Left ventricle myocardium inferior (tissue), 1 donor: Measurements from ENCODE around the gene PFKL. TPM values are rescaled to one million over a fixed set of nuclear protein-coding genes. Genes with fewer than 3 reads are reported as not detected.

Experiments used
- DNase-seq: peaks from one replicate; pipeline ENCODE4 v3.0.0-alpha.2; 2020
- H3K27ac ChIP-seq: fragments of 200-600 bp; replicated peaks from 2 replicates; pipeline ENCODE4 v1.8.0; 2021
- H3K27me3 ChIP-seq: fragments of 200-600 bp; 2 replicates; pipeline ENCODE4 v1.8.0; 2021; ENCODE audit warnings: low read depth
- H3K36me3 ChIP-seq: fragments of 200-600 bp; 2 replicates; pipeline ENCODE4 v1.8.0; 2021
- H3K4me1 ChIP-seq: fragments of 200-600 bp; 2 replicates; pipeline ENCODE4 v1.8.0; 2021
- H3K4me3 ChIP-seq: fragments of 200-600 bp; 2 replicates; pipeline ENCODE4 v1.8.0; 2021; ENCODE audit warnings: mild to moderate bottlenecking, moderate library complexity
- H3K9me3 ChIP-seq: fragments of 200-600 bp; replicated peaks from 2 replicates; pipeline ENCODE4 v1.8.0; 2021
- intact Hi-C: fragments of 100-400 bp; cut with micrococcal nuclease; formaldehyde crosslinking; loops from one replicate; pipeline ENCODE4 v1.11.0; 2022
- total RNA-seq: library from RNA; stranded (reverse); fragmentation: NEBNext Ultra II Directional; extraction: Animal tissue kit (Norgen Biotek cat#: 25700); gene quantifications from one replicate; pipeline ENCODE4 v1.2.1, GENCODE V29; 2021
- TF ChIP-seq, protein P1 (sequence below): fragments of 200-600 bp; IDR thresholded peaks from 2 replicates; pipeline ENCODE4 v1.8.0; 2021; ENCODE audit warnings: antibody characterized with exemption, mild to moderate bottlenecking, borderline replicate concordance
- donor health status: DM: no; HTN: yes; CAD: no; lungs with severe emphysema.

PFKL gene
- total RNA-seq, 1 donor from 2014 or later = 47.7 TPM

DNA sequence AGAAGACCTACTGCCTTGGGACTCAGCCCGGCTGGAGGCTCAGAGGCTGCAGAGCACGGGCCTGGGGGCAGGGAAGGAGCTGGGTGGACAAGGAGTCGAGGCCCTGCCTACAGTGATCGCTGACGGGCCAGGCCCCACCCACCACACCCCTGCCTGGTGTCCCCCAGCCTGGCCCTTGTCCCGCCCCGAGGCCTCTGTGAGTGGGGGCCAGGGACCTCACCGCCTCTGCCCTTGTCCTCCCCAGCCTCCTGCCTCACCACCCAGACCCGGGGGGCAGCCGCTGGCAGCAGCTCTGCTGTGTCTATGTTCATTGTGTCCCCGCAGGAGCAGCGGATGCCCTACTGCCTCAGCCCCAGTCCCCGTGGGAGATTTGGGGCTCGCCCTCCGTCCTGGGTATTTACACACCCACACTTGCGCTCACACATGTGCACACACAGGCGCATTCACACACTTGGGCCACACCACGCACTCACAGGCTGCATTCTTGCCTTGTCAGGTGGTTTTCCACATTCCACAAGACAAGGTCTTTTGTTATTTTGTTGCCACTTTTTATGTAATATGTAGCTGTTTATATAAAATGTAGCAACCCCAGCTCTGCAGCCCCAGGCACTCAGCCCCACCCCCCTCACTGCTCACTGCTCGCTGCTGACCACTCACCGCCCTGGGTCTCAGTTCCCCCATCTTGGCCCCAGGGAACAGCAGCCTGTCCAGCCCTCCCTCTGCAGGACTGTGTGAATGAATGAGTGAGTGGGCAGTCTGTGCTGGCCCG, 7.3 kb downstream of the PFKL start:
- H3K4me1 ChIP-seq = peaks cover 40% of the 10 kb centered on the region
- H3K27ac ChIP-seq = no peak overlapping the region
- TF ChIP-seq, protein P1, sequence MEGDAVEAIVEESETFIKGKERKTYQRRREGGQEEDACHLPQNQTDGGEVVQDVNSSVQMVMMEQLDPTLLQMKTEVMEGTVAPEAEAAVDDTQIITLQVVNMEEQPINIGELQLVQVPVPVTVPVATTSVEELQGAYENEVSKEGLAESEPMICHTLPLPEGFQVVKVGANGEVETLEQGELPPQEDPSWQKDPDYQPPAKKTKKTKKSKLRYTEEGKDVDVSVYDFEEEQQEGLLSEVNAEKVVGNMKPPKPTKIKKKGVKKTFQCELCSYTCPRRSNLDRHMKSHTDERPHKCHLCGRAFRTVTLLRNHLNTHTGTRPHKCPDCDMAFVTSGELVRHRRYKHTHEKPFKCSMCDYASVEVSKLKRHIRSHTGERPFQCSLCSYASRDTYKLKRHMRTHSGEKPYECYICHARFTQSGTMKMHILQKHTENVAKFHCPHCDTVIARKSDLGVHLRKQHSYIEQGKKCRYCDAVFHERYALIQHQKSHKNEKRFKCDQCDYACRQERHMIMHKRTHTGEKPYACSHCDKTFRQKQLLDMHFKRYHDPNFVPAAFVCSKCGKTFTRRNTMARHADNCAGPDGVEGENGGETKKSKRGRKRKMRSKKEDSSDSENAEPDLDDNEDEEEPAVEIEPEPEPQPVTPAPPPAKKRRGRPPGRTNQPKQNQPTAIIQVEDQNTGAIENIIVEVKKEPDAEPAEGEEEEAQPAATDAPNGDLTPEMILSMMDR = no peak
- H3K36me3 ChIP-seq = peaks cover 40% of the 10 kb centered on the region
- H3K4me3 ChIP-seq = no peak overlapping the region
- intact Hi-C loops = no loop called here
- no peaks in the 10 kb centered on the region for H3K27me3 ChIP-seq
- no peaks in the 10 kb centered on the region for H3K9me3 ChIP-seq
- DNase-seq = no peak

DNA sequence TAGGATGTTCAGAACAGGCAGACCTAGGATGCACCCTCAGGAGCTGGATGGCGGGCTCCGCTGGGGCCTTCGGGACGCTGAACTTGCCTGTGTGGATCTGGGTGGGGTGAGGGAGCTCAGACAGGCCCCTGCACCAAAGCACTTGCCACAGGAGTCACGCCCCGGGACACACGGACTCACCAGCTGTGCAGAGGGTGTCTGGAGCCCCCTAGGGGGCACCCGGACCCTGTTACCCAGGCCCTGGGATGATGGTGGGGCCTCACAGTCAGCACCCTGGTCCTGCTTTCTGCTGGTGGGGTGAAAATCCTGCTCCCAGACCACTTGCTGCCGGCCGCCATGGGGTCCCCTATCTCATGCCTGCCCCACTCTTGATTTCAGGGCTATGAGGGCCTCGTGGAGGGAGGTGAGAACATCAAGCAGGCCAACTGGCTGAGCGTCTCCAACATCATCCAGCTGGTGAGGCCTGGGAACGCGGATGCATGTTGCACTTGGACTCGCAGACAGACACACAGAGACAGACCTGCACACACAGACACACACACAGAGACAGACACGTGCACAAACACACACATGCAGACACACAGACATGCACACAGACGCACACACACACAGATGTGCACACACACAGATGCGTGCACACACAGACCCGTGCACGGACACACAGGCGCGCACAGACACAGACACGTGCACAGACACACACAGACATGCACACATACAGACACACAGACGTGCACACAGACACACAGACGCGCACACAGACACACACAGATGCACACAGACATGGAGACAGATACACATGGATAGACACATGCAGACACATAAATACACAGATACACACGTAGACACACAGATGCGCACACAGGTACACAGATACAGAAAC, 11.0 kb downstream of the PFKL start:
- no peak for DNase-seq
- Histone ChIP-seq H3K4me3 (no peak overlapping the region), H3K9me3 (no peaks in the 10 kb centered on the region), H3K4me1 (peaks cover 4% of the 10 kb centered on the region), H3K27me3 (no peaks in the 10 kb centered on the region), H3K27ac (no peak overlapping the region), H3K36me3 (peaks cover 74% of the 10 kb centered on the region)
- intact Hi-C loops = no loop called here
- TF ChIP-seq, protein P1 = no peak

GRCh38 chr21:44312089-44312488, 12.2 kb downstream of the PFKL start:
- Histone ChIP-seq H3K4me3 (no peak overlapping the region), H3K27ac (no peak overlapping the region), H3K27me3 (no peaks in the 10 kb centered on the region), H3K36me3 (peaks cover 78% of the 10 kb centered on the region), H3K4me1 (no peaks in the 10 kb centered on the region), H3K9me3 (no peaks in the 10 kb centered on the region)
- TF ChIP-seq, protein P1 = no peak
- DNase-seq = no peak
- intact Hi-C loops = no loop called here

DNA sequence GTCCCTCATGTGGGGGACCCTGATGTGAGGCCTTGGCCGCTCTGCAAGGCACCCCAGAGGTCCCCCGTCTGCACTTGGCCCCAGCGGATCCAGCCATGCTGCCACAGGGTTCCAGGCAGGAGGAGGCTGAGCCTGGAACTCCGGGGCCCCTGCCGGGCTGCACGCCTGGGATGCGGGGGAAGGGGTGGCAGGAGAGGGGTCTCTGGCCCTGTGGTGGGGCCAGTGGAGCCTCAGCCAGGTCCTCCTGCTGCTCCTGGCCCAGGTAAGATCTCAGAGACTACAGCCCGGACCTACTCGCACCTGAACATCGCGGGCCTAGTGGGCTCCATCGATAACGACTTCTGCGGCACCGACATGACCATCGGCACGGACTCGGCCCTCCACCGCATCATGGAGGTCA, 12.9 kb downstream of the PFKL start:
- no peak for DNase-seq
- H3K36me3 ChIP-seq = peaks cover 78% of the 10 kb centered on the region
- intact Hi-C loops = no loop called here
- no peak overlapping the region for H3K27ac ChIP-seq
- no peak overlapping the region for H3K4me3 ChIP-seq
- H3K27me3 ChIP-seq = no peaks in the 10 kb centered on the region
- H3K4me1 ChIP-seq = no peaks in the 10 kb centered on the region
- no peaks in the 10 kb centered on the region for H3K9me3 ChIP-seq
- TF ChIP-seq, protein P1 = no peak

DNA sequence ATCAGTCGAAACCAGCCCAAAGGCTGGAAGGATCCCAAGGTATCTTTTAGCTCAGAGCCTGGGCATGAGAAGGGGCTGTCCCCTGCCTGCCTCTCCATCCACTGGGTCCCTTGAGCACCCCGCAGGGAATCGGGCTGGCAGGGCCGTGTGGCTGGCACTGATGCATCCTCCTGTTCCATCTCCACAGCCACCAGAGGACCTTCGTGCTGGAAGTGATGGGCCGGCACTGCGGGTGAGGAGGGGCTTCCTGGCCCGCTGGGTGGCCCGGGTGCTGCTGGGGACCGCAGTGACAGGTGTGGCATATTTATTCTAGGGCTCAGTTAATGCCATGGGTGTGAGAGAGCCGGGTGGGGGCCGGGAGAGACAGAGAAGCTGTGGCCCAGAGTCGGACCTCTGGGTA, 13.6 kb downstream of the PFKL start:
- Histone ChIP-seq H3K9me3 (no peaks in the 10 kb centered on the region), H3K4me1 (no peaks in the 10 kb centered on the region), H3K27me3 (no peaks in the 10 kb centered on the region), H3K36me3 (peaks cover 83% of the 10 kb centered on the region), H3K27ac (no peak overlapping the region), H3K4me3 (no peak overlapping the region)
- intact Hi-C loops = no loop called here
- TF ChIP-seq, protein P1 = no peak
- no peak for DNase-seq
